HG02798 (cell line): ENCODE results near the gene CALCA.

Source experiments
- ATAC-seq: cut with Tn5 transposase; IDR thresholded peaks from one replicate; pipeline ENCODE4 v1.9.1; 2021; ENCODE audit warnings: mild to moderate bottlenecking; ENCODE audit not compliant: unreplicated experiment, poor library complexity

CALCA gene

GRCh38 chr11:14949437-14950147, 22.6 kb downstream of the CALCA start:
- no peak for ATAC-seq

- ATAC-seq = no peak
Measured at GRCh38 chr11:14942745-14943144, 29.4 kb downstream of the CALCA start.

GRCh38 chr11:14938936-14939335, 33.2 kb downstream of the CALCA start:
- no peak for ATAC-seq

- ATAC-seq = no peak
Measured at GRCh38 chr11:14934641-14935351, 37.4 kb downstream of the CALCA start.

GRCh38 chr11:14932447-14932846, 39.7 kb downstream of the CALCA start:
- no peak for ATAC-seq

GRCh38 chr11:14930369-14930768, 41.8 kb downstream of the CALCA start:
- no peak for ATAC-seq

GRCh38 chr11:14927146-14927545, 45.0 kb downstream of the CALCA start:
- no peak for ATAC-seq

- no peak for ATAC-seq
Measured at GRCh38 chr11:14924318-14924717, 47.8 kb downstream of the CALCA start.
